Aorta (tissue), 5 donors: ENCODE data around the gene HPS1. TPM values are rescaled to one million over a fixed set of nuclear protein-coding genes. Genes with fewer than 3 reads are reported as not detected.
A peak's percentile ranks its signal among the peaks of the same experiment; 100 is the strongest.

Source experiments
- ATAC-seq: fragments of 200-7000 bp; cut with Tn5 transposase; one replicate; pipeline ENCODE4 v1.9.1; 2022; ENCODE audit warnings: moderate library complexity; ENCODE audit not compliant: low FRiP score
- DNase-seq, 2 donors: peaks; one replicate each; pipeline ENCODE4 v3.0.0-alpha.2; 2020
- H3K27ac ChIP-seq, 2 donors: one replicate each; pipeline ENCODE4 v1.5.1; 2013; ENCODE audit warnings: low read length in 2 of 2, mild to moderate bottlenecking in 2 of 2, moderate library complexity in 2 of 2, control low read depth in 1 of 2, inconsistent platforms in 1 of 2, low read depth in 1 of 2
- H3K27me3 ChIP-seq, 2 donors: one replicate each; pipeline ENCODE4 v1.6.1; 2013; ENCODE audit warnings: control low read depth in 1 of 2, low read length in 1 of 2, mild to moderate bottlenecking in 1 of 2, moderate library complexity in 1 of 2; ENCODE audit not compliant: insufficient read depth in 2 of 2, control insufficient read depth in 1 of 2
- H3K36me3 ChIP-seq, 2 donors: one replicate each; pipeline ENCODE4 v1.6.1; 2013; ENCODE audit warnings: control low read depth in 1 of 2, low read length in 1 of 2, mild to moderate bottlenecking in 1 of 2; ENCODE audit not compliant: insufficient read depth in 2 of 2, control insufficient read depth in 1 of 2
- H3K4me1 ChIP-seq, 2 donors: one replicate each; pipeline ENCODE4 v1.6.1; 2013; ENCODE audit warnings: low read length in 2 of 2, control low read depth in 1 of 2, mild to moderate bottlenecking in 1 of 2, moderate library complexity in 1 of 2; ENCODE audit not compliant: insufficient read depth in 2 of 2, control insufficient read depth in 1 of 2
- H3K4me3 ChIP-seq, 2 donors: one replicate each; pipeline ENCODE4 v1.5.1; 2013; ENCODE audit warnings: low read length in 2 of 2, control low read depth in 1 of 2, mild to moderate bottlenecking in 1 of 2
- H3K9me3 ChIP-seq: one replicate; pipeline ENCODE4 v1.6.1; 2013; ENCODE audit warnings: mild to moderate bottlenecking, low read length; ENCODE audit not compliant: control insufficient read depth
- WGBS, 2 donors: extraction: QIAGEN DNeasy Blood & Tissue Kit; methylation state at CpG; one replicate each; pipeline ENCODE4 v1.1.7; 2013; 5-methylcytosine and 5-hydroxymethylcytosine counted together
- intact Hi-C, 2 donors: fragments of 100-400 bp; cut with DNase I; formaldehyde crosslinking; loops; one replicate each; pipeline versions ENCODE4 v1.14.2 to v1.15.0; 2022
- polyA plus RNA-seq, 2 donors: library from polyadenylated mRNA; stranded (reverse); fragments of 200-250 nt; gene quantifications; one replicate each; pipeline ENCODE4 v1.2.3, GENCODE V29; 2013
- total RNA-seq, 2 donors: library from RNA; stranded (reverse); fragmentation: NEBNext Ultra II Directional; extraction: Animal tissue kit (Norgen Biotek cat#: 25700); gene quantifications; one replicate each; pipeline ENCODE4 v1.2.1, GENCODE V29; 2021
- donor health status: healthy with polysubstance abuse.
- donor health status: Bipolar disorder and iron deficiency.
- donor health status: DM: no; HTN: no; CAD: no.
- donor health status: DM: no; HTN: no; CAD: no.
- donor health status: DM: yes; HTN: yes; CAD: no.

The HPS1 gene
- total and polyA plus RNA-seq, 4 donors: 40.8 to 75.4 (median 52.4) TPM

DNA sequence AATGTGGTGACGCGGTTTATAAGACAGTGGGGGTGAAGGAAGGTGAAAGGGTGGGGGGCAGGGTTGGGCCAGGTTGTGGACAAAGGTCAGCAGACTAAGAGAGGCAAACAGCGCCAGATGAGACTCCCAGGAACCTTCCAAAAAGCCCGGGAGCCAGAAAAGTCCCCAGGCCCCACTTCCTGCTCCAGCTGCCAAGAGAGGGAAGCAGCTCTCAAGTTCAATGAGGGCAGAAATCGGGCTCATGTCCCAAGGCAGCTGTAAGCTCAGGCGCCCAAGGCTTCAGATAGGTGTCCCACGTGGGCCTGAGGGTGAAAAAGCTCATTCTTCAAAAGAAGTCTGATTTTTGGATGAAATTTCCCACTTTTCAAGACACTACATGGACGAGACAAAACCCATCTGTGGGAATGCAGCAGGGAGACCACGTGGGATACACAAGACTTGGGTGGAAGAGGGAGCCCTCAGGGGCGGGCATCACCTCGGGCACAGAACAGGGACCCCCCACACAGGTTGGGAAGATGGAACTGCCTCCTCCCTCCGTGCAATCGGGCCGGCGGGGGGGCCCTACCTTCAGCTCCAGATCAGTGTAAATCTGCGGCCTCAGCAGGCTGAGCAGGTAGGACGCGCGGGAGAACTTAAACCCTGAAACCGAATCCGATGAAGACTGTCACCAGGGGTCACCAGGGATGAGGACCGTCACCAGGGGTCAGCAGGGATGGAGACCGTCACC, 39.6 kb downstream of the HPS1 start:
- Histone ChIP-seq H3K36me3 (no peaks in the 10 kb centered on the region), H3K27ac (no peak overlapping the region), H3K4me3 (no peak overlapping the region), H3K9me3 (no peaks in the 10 kb centered on the region), H3K27me3 (no peaks in the 10 kb centered on the region), H3K4me1 (no peaks in the 10 kb centered on the region)
- peak; percentile 21 to 64 for DNase-seq
- intact Hi-C loops: no loop called here
- ATAC-seq: no peak
- 81 to 86% methylated on average over 23 of the region's 23 CpGs for WGBS, 2 donors

DNA sequence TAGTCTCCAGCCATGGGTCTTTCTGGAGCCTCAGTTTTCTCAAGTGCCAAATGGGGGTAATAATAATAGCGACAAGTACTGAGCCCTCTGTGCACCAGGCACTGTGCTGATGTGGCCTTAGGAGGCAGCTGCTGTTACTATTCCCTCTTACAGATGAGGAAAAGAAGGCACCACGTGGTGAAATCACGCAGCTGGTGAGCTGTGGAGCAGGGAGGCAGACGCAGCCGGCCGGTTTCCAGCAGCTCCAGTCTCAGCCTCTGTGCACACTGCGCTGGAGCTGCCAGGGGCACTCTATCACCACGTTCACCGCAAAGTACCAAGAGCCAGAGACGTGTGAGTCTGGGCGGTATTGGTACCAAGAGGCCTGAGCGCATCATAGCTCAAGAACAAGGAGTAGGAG, 41.3 kb downstream of the HPS1 start:
- Histone ChIP-seq H3K4me3 (no peak overlapping the region), H3K27me3 (no peaks in the 10 kb centered on the region), H3K36me3 (no peaks in the 10 kb centered on the region), H3K4me1 (no peaks in the 10 kb centered on the region), H3K27ac (no peak overlapping the region), H3K9me3 (no peaks in the 10 kb centered on the region)
- intact Hi-C loops: no loop called here
- ATAC-seq: no peak
- 95% methylated on average over 12 of the region's 12 CpGs for WGBS, 2 donors
- DNase-seq: peak; percentile 25 to 55

DNA sequence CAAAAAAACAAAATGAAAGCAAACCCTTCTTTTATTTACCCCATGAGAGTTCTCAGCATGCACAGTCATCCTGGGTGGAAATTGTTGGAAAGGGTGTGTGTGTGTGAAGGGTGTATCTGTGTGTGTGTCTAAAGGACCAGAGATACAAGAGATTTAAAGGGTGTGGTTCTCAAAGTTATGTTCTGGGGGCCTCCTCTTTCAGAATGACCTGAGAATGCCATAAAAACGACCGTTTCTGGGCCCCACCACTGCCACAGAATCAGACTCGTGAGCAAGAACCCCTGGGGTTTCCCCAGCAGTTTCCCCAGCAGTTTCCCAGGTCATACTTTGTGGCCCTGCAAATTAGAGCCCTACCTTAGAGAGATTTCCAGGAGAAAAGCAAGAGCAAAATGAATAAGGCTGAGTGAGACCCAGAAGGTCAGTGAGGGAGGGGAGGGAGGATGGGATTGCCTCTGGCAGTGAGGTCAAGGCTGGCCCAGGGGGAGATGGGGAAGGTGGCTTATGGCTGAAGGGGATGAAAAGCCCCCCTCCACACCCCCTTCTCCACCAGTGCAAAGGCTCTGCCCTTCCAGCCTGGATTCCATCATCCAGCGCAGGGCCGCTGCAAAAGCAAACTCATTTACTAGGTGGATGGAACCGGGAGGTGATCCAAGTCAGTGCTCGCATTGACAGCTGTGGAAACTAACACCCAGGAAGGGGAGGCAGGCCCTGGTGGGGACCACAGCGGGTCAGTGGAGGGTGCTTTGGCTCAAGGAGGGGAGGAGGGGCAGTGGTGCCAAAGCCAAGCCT, 42.0 kb downstream of the HPS1 start:
- no peaks in the 10 kb centered on the region for H3K4me1 ChIP-seq
- H3K9me3 ChIP-seq: no peaks in the 10 kb centered on the region
- no peak overlapping the region for H3K4me3 ChIP-seq
- H3K36me3 ChIP-seq: no peaks in the 10 kb centered on the region
- intact Hi-C loops: no loop called here
- DNase-seq (peak; percentile 31 to 47), ATAC-seq (no peak)
- H3K27ac ChIP-seq: no peak overlapping the region
- 77 to 80% methylated on average over 8 of the region's 8 CpGs for WGBS, 2 donors
- H3K27me3 ChIP-seq: no peaks in the 10 kb centered on the region

DNA sequence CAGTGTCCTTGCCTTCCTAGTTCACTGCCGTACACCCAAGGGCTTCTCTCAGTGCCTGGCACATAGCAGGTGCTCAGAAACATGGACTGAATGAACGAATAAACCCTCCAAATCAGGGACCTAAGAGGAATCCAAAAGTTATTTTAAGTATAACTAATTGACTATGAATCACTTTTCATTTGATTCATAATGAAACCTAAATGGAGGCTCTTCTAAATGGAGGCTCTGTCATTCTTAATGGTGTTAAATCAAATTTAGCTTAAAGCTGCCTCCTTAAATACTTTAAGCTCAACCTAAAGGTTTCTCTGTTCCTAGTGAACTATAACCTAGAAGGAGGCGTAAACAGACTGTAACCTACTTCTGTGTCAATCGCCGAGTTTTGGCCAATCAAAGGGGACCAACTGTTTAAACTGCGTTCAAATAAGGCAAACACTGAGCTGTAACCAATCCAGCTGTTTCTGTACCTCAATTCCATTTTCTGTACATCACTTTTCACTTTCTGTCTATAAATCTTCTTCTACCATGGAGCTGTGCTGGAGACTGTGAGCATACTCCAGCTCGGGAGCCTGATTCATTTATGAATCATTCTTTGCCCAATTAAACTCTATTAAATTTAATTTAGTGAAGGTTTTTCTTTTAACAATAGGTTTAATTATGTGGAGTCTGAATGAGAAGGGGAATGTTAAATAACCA, 42.8 kb downstream of the HPS1 start:
- Histone ChIP-seq H3K9me3 (no peaks in the 10 kb centered on the region), H3K27ac (no peak overlapping the region), H3K36me3 (no peaks in the 10 kb centered on the region), H3K4me1 (no peaks in the 10 kb centered on the region), H3K4me3 (no peak overlapping the region), H3K27me3 (no peaks in the 10 kb centered on the region)
- WGBS, 2 donors: 84 to 94% methylated on average over 7 of the region's 7 CpGs
- DNase-seq: no peak
- ATAC-seq: no peak
- intact Hi-C loops: no loop called here

DNA sequence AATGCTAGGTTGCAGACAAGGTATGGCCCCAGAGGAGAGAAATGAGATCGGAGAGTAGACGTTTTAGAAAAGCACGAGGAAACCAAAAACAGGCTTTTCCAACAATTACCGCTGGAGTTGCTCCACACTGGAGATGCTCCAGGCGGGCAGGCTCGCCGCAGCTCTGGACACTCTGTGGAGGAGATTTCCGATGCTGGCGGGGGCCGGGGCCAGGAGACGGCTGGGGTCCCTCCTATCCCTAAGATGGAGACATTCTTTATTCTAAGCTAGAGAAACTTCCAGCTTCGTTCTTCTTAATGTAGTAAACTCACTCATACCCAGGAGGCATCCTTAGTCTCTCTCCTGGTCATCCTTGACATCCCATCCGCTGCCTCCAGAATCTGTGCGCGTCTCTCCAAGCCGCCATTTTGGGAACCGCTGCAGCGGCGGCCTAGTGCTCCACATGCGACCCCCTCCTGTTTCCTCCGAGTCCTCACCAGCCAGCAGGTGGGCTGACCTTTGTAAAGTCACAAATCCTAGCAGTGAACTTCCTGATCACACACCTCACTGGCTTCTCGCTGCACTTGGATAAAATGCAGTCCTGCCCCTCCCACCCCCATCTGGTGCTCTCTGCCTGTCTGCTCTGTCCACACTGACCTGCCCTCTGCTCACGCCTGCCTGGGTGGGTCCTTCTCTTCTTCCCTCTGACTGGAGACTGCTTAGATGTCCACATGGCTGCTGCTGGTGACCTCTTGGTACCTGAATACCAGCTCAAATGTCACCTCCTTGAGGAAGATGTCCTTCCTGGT, 43.6 kb downstream of the HPS1 start:
- Histone ChIP-seq H3K4me3 (no peak overlapping the region), H3K27ac (no peak overlapping the region), H3K9me3 (no peaks in the 10 kb centered on the region), H3K4me1 (no peaks in the 10 kb centered on the region), H3K27me3 (no peaks in the 10 kb centered on the region), H3K36me3 (no peaks in the 10 kb centered on the region)
- DNase-seq (peak; percentile 21 to 63), ATAC-seq (no peak)
- WGBS, 2 donors: 96% methylated on average over 23 of the region's 23 CpGs
- intact Hi-C loops: no loop called here

DNA sequence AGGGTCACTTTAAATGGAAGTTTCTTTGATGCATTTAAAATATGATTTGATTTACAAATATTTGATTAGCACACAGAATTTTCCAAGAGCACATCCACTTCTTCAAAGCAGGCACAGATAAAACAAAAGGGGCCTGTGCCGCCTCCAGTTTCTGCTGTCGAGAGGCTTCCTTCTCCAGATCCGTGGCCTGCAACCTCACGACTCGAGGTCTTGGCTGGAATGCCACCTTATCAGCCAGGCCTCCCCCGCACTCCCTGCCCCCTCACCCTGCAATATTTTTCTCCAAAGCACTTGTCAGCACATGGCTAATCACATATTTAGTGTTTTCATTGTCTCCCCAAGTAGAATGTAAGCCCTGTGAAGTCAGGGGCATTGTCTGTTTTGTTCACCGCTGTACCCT, 44.3 kb downstream of the HPS1 start:
- intact Hi-C loops: no loop called here
- Histone ChIP-seq H3K27me3 (no peaks in the 10 kb centered on the region), H3K4me1 (no peaks in the 10 kb centered on the region), H3K9me3 (no peaks in the 10 kb centered on the region), H3K36me3 (no peaks in the 10 kb centered on the region), H3K27ac (no peak overlapping the region), H3K4me3 (no peak overlapping the region)
- DNase-seq (peak in 1 of 2 donors; percentile 44), ATAC-seq (no peak)
- 63% methylated on average over 7 of the region's 7 CpGs for WGBS, 2 donors

DNA sequence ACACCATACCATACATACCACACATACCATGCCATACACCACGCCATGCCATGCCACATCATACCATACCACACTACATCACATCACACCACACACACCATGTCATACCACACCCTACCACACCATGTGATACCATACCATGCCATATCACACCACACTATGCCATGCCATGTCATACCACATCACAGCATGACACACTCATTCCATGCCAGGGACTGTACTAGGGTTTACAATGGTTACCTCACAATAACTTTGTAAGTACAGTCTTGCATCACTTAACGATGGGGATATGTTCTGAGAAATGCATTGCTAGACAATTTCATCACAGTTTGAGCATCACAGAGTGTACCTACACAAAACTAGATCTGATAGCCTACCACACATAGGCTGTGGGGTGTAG, 46.3 kb downstream of the HPS1 start:
- H3K36me3 ChIP-seq: peaks cover 0 to 4% of the 10 kb centered on the region in 2 donors
- WGBS, 2 donors: 94% methylated on average over 2 of the region's 2 CpGs
- intact Hi-C loops: no loop called here
- ATAC-seq (no peak), DNase-seq (no peak)
- no peaks in the 10 kb centered on the region for H3K9me3 ChIP-seq
- H3K4me1 ChIP-seq: no peaks in the 10 kb centered on the region
- no peak overlapping the region for H3K27ac ChIP-seq
- no peak overlapping the region for H3K4me3 ChIP-seq
- no peaks in the 10 kb centered on the region for H3K27me3 ChIP-seq

DNA sequence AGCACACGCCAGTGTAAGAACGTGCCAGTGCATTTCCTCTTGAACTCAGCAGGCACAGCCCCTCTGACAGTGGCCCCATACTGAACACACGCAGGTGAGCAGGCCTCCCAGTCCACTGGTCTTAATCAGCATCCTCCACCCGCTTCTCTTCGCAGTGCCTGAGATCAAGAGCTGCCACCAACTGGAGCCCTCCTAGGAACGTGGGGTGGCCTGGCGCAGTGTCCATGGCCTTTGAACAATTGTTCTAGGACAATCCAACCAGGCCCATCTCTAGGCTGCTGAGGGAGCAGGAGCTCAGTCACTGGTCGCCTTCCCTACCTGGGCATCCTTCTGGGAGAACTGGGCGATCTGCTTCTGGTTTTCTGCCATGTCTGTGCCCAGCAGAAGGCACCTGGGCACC, 47.0 kb downstream of the HPS1 start:
- 91 to 94% methylated on average over 9 of the region's 9 CpGs for WGBS, 2 donors
- intact Hi-C loops: no loop called here
- H3K4me3 ChIP-seq: no peak overlapping the region
- peaks cover 0 to 6% of the 10 kb centered on the region in 2 donors for H3K36me3 ChIP-seq
- no peaks in the 10 kb centered on the region for H3K9me3 ChIP-seq
- H3K27me3 ChIP-seq: no peaks in the 10 kb centered on the region
- DNase-seq: peak; percentile 21 to 52
- H3K4me1 ChIP-seq: no peaks in the 10 kb centered on the region
- H3K27ac ChIP-seq: no peak overlapping the region
- no peak for ATAC-seq
